ENCODE data around the gene MAST4.

MAST4 gene

DNA sequence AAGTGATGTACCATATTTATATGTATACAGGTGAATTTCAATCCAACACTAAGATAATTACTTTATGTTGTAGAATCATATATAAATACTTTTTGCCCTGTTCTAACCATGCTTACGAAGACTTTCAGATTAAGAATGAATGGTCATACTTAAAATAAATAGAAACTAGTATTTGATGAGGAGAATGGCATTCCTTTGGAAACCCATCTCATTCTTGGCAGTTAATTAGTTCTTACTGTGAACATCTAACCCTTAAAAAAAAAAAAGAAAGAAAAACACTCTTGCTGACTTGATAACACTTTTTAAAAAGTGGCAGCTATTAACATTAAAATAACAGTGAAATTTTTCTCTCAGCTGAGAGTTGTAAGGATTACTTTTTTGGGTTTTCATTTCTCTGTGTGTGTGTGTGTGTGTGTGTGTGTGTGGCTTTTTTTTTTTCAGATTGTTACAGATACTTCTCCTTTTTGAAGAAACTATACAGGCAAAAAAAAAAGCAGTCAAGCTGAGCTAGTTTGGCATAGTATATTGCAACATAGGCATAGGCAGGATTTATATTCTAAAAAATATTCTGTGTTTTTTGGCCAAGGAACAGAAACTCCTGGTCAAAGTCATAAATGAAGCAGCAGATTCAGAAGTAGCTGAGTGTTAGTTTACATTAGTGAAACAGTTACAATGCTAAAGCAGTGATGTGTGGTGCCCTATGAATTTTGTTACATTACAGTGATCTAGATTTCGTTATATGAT, 436.9 kb downstream of the MAST4 start (continued):
- TF ChIP-seq, protein P1, sequence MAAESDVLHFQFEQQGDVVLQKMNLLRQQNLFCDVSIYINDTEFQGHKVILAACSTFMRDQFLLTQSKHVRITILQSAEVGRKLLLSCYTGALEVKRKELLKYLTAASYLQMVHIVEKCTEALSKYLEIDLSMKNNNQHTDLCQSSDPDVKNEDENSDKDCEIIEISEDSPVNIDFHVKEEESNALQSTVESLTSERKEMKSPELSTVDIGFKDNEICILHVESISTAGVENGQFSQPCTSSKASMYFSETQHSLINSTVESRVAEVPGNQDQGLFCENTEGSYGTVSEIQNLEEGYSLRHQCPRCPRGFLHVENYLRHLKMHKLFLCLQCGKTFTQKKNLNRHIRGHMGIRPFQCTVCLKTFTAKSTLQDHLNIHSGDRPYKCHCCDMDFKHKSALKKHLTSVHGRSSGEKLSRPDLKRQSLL (tag by site-specific recombination; IDR thresholded peaks at IDR 0.05): no peak
- TF ChIP-seq ZBTB8A (tag by site-specific recombination; IDR thresholded peaks at IDR 0.05) (no peak), KLF10 (tag by site-specific recombination; IDR thresholded peaks at IDR 0.05) (no peak), ZEB2 (tag by site-specific recombination; IDR thresholded peaks at IDR 0.05) (no peak), FEZF1 (tag by site-specific recombination; IDR thresholded peaks at IDR 0.05) (peak; percentile 11; the same call in 1 of the 2 replicates), ZFHX2 (tag by site-specific recombination; conservative IDR thresholded peaks at IDR 0.05) (no peak), ZNF843 (tag by site-specific recombination; IDR thresholded peaks at IDR 0.05) (no peak), KLF9 (tag by site-specific recombination; IDR thresholded peaks at IDR 0.05; ENCODE audit: low read depth) (no peak), KLF8 (tag by site-specific recombination; IDR thresholded peaks at IDR 0.05) (no peak), OVOL3 (tag by site-specific recombination; IDR thresholded peaks at IDR 0.05) (0 out of 2 replicates have a peak, but pooled peaks have one; percentile 45), ZNF692 (tag by site-specific recombination; IDR thresholded peaks at IDR 0.05) (no peak), ZIC2 (tag by site-specific recombination; IDR thresholded peaks at IDR 0.05) (no peak), ZNF248 (tag by site-specific recombination; IDR thresholded peaks at IDR 0.05) (no peak), TCF7L2 (IDR thresholded peaks at IDR 0.05; ENCODE audit: borderline replicate concordance, low read depth, low read length) (no peak), ZNF571 (tag by site-specific recombination; IDR thresholded peaks at IDR 0.05) (no peak), MYNN (tag by site-specific recombination; IDR thresholded peaks at IDR 0.05; ENCODE audit: borderline replicate concordance) (no peak), ZNF530 (tag by site-specific recombination; IDR thresholded peaks at IDR 0.05; ENCODE audit: low read depth) (no peak), ZNF214 (tag by site-specific recombination; IDR thresholded peaks at IDR 0.05; ENCODE audit: borderline replicate concordance) (no peak), ZNF274 (IDR thresholded peaks at IDR 0.05; ENCODE audit: low read length) (no peak), ZNF274 (tag by site-specific recombination; IDR thresholded peaks at IDR 0.05; ENCODE audit: borderline replicate concordance) (no peak), ZNF48 (tag by site-specific recombination; IDR thresholded peaks at IDR 0.05) (no peak), ZNF776 (tag by site-specific recombination; IDR thresholded peaks at IDR 0.05; ENCODE audit: borderline replicate concordance) (no peak), ZSCAN4 (tag by site-specific recombination; IDR thresholded peaks at IDR 0.05) (peak; percentile 32; the same call in 1 of the 2 replicates)
- TF ChIP-seq, protein P2, sequence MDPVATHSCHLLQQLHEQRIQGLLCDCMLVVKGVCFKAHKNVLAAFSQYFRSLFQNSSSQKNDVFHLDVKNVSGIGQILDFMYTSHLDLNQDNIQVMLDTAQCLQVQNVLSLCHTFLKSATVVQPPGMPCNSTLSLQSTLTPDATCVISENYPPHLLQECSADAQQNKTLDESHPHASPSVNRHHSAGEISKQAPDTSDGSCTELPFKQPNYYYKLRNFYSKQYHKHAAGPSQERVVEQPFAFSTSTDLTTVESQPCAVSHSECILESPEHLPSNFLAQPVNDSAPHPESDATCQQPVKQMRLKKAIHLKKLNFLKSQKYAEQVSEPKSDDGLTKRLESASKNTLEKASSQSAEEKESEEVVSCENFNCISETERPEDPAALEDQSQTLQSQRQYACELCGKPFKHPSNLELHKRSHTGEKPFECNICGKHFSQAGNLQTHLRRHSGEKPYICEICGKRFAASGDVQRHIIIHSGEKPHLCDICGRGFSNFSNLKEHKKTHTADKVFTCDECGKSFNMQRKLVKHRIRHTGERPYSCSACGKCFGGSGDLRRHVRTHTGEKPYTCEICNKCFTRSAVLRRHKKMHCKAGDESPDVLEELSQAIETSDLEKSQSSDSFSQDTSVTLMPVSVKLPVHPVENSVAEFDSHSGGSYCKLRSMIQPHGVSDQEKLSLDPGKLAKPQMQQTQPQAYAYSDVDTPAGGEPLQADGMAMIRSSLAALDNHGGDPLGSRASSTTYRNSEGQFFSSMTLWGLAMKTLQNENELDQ (tag by site-specific recombination; IDR thresholded peaks at IDR 0.05; ENCODE audit: low read depth): no peak
- TF ChIP-seq, protein P3, sequence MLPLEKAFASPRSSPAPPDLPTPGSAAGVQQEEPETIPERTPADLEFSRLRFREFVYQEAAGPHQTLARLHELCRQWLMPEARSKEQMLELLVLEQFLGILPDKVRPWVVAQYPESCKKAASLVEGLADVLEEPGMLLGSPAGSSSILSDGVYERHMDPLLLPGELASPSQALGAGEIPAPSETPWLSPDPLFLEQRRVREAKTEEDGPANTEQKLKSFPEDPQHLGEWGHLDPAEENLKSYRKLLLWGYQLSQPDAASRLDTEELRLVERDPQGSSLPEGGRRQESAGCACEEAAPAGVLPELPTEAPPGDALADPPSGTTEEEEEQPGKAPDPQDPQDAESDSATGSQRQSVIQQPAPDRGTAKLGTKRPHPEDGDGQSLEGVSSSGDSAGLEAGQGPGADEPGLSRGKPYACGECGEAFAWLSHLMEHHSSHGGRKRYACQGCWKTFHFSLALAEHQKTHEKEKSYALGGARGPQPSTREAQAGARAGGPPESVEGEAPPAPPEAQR (tag by site-specific recombination; IDR thresholded peaks at IDR 0.05): no peak
- TF ChIP-seq, protein P4, sequence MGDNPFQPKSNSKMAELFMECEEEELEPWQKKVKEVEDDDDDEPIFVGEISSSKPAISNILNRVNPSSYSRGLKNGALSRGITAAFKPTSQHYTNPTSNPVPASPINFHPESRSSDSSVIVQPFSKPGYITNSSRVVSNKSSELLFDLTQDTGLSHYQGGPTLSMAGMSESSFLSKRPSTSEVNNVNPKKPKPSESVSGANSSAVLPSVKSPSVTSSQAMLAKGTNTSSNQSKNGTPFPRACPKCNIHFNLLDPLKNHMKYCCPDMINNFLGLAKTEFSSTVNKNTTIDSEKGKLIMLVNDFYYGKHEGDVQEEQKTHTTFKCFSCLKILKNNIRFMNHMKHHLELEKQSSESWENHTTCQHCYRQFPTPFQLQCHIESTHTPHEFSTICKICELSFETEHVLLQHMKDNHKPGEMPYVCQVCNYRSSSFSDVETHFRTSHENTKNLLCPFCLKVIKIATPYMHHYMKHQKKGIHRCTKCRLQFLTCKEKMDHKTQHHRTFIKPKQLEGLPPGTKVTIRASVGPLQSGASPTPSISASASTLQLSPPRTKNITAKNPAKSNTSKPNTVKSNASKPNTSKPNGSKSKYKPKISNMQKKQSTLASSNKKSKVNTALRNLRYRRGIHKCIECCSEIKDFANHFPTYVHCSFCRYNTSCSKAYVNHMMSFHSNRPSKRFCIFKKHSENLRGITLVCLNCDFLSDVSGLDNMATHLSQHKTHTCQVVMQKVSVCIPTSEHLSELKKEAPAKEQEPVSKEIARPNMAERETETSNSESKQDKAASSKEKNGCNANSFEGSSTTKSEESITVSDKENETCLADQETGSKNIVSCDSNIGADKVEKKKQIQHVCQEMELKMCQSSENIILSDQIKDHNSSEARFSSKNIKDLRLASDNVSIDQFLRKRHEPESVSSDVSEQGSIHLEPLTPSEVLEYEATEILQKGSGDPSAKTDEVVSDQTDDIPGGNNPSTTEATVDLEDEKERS (tag by site-specific recombination; IDR thresholded peaks at IDR 0.05): no peak
- TF ChIP-seq, protein P5, sequence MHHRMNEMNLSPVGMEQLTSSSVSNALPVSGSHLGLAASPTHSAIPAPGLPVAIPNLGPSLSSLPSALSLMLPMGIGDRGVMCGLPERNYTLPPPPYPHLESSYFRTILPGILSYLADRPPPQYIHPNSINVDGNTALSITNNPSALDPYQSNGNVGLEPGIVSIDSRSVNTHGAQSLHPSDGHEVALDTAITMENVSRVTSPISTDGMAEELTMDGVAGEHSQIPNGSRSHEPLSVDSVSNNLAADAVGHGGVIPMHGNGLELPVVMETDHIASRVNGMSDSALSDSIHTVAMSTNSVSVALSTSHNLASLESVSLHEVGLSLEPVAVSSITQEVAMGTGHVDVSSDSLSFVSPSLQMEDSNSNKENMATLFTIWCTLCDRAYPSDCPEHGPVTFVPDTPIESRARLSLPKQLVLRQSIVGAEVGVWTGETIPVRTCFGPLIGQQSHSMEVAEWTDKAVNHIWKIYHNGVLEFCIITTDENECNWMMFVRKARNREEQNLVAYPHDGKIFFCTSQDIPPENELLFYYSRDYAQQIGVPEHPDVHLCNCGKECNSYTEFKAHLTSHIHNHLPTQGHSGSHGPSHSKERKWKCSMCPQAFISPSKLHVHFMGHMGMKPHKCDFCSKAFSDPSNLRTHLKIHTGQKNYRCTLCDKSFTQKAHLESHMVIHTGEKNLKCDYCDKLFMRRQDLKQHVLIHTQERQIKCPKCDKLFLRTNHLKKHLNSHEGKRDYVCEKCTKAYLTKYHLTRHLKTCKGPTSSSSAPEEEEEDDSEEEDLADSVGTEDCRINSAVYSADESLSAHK (tag by site-specific recombination; IDR thresholded peaks at IDR 0.05): no peak
